Measurements from ENCODE around the gene NAP1L1. TPM values are rescaled to one million over a fixed set of nuclear protein-coding genes. Genes with fewer than 3 reads are reported as not detected.

The NAP1L1 gene
- total RNA-seq, 1 donor = 203 TPM

DNA sequence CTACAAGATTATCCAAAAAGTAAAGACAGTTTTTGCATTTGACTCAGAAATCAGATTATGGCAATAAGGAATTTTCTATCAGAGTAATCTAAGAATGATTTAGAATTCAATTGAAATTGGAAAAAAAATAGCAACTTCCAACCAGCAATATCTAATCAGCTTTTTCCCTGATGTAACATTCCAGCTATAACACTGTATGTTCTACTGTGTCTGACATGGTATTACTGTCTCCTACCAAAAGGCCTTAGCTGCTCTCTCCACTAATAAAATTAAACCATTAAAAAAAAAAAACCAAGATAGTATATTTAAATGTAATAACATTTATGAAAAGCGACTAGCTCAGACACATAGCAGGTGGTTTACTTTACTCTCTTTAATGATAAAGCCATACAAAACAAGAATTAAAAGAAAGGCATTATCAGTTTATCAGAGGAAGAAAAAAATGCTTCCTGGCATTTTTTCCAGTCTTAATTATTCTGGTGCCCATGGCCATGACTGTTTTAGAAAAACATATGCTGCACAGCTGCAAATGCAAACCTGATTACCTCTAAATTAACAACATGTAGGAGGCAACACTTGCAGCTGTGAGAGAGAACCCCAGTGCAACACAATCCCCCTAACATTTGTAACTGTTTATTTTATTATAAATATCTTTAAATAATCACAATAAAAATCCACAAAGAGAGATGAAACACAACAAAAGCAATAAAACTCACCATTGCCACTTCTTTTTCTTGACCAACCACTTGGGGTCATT, 81.7 kb downstream of the NAP1L1 start:
- DNase-seq (ENCODE audit: insufficient read length, low spot score, missing footprints) = no peak
- Histone ChIP-seq H2AFZ (ENCODE audit: low read length) (peak overlapping the region; percentile 40), H3K27ac (ENCODE audit: low read depth, low read length) (no peak overlapping the region), H4K20me1 (ENCODE audit: insufficient read depth, low read length) (no peaks in the 10 kb centered on the region), H3K27me3 (ENCODE audit: insufficient read depth, low read length) (no peaks in the 10 kb centered on the region), H3K4me3 (ENCODE audit: insufficient read depth, low read length) (no peak overlapping the region), H3K4me1 (ENCODE audit: insufficient read depth, low read length) (peaks cover 14% of the 10 kb centered on the region), H3K79me2 (ENCODE audit: insufficient read depth, low read length) (no peaks in the 10 kb centered on the region), H3K36me3 (ENCODE audit: insufficient read depth, low read length) (no peaks in the 10 kb centered on the region), H3K4me2 (ENCODE audit: insufficient read depth, low read length) (no peak overlapping the region), H3K9me3 (ENCODE audit: low read depth, low read length) (no peaks in the 10 kb centered on the region)
- no peak for TF ChIP-seq CTCF (IDR thresholded peaks at IDR 0.05; ENCODE audit: extremely low read depth, low read depth, low read length)

GRCh38 chr12:75998292-75999063, 86.0 kb downstream of the NAP1L1 start:
- DNase-seq (ENCODE audit: insufficient read length, low spot score, missing footprints) = no peak
- Histone ChIP-seq H4K20me1 (ENCODE audit: insufficient read depth, low read length) (no peaks in the 10 kb centered on the region), H3K4me1 (ENCODE audit: insufficient read depth, low read length) (peaks cover 23% of the 10 kb centered on the region), H3K79me2 (ENCODE audit: insufficient read depth, low read length) (no peaks in the 10 kb centered on the region), H3K36me3 (ENCODE audit: insufficient read depth, low read length) (no peaks in the 10 kb centered on the region), H3K9me3 (ENCODE audit: low read depth, low read length) (no peaks in the 10 kb centered on the region), H3K4me2 (ENCODE audit: insufficient read depth, low read length) (no peak overlapping the region), H2AFZ (ENCODE audit: low read length) (no peak overlapping the region), H3K27ac (ENCODE audit: low read depth, low read length) (peak overlapping the region; percentile 25), H3K4me3 (ENCODE audit: insufficient read depth, low read length) (no peak overlapping the region), H3K27me3 (ENCODE audit: insufficient read depth, low read length) (no peaks in the 10 kb centered on the region)
- no peak for TF ChIP-seq CTCF (IDR thresholded peaks at IDR 0.05; ENCODE audit: extremely low read depth, low read depth, low read length)

DNA sequence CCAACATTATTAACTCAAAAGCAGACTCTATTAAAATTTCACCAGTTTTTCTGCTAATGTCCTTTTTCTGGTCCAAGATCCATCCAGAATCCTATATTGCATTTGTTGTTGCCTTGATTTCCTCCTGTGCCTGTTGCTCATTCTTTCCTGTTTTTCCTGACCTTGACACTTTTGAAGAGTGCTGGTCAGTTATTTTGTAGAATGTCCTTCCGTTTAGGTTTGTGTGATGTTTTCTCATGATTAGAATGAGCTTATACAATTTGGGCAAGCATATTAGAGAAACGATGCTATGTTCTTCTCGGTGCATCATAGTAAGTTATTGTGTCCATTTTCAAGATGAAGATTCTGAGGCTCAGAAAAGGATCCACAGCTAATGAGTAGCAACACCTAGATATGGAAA, 86.8 kb downstream of the NAP1L1 start:
- TF ChIP-seq CTCF (IDR thresholded peaks at IDR 0.05; ENCODE audit: extremely low read depth, low read depth, low read length) = no peak
- H3K4me1 ChIP-seq (ENCODE audit: insufficient read depth, low read length) = peaks cover 23% of the 10 kb centered on the region
- no peaks in the 10 kb centered on the region for H3K79me2 ChIP-seq (ENCODE audit: insufficient read depth, low read length)
- H3K4me2 ChIP-seq (ENCODE audit: insufficient read depth, low read length) = no peak overlapping the region
- no peaks in the 10 kb centered on the region for H3K9me3 ChIP-seq (ENCODE audit: low read depth, low read length)
- no peak overlapping the region for H3K27ac ChIP-seq (ENCODE audit: low read depth, low read length)
- no peak overlapping the region for H3K4me3 ChIP-seq (ENCODE audit: insufficient read depth, low read length)
- DNase-seq (ENCODE audit: insufficient read length, low spot score, missing footprints) = no peak
- no peaks in the 10 kb centered on the region for H3K36me3 ChIP-seq (ENCODE audit: insufficient read depth, low read length)
- no peaks in the 10 kb centered on the region for H4K20me1 ChIP-seq (ENCODE audit: insufficient read depth, low read length)
- no peaks in the 10 kb centered on the region for H3K27me3 ChIP-seq (ENCODE audit: insufficient read depth, low read length)
- H2AFZ ChIP-seq (ENCODE audit: low read length) = no peak overlapping the region

- Histone ChIP-seq H3K27ac (ENCODE audit: low read depth, low read length) (peak overlapping the region; percentile 10), H3K4me3 (ENCODE audit: insufficient read depth, low read length) (no peak overlapping the region), H3K4me1 (ENCODE audit: insufficient read depth, low read length) (peaks cover 23% of the 10 kb centered on the region), H3K4me2 (ENCODE audit: insufficient read depth, low read length) (no peak overlapping the region), H4K20me1 (ENCODE audit: insufficient read depth, low read length) (no peaks in the 10 kb centered on the region), H3K36me3 (ENCODE audit: insufficient read depth, low read length) (no peaks in the 10 kb centered on the region), H3K9me3 (ENCODE audit: low read depth, low read length) (no peaks in the 10 kb centered on the region), H3K79me2 (ENCODE audit: insufficient read depth, low read length) (no peaks in the 10 kb centered on the region), H2AFZ (ENCODE audit: low read length) (peak overlapping the region; percentile 2), H3K27me3 (ENCODE audit: insufficient read depth, low read length) (no peaks in the 10 kb centered on the region)
- TF ChIP-seq CTCF (IDR thresholded peaks at IDR 0.05; ENCODE audit: extremely low read depth, low read depth, low read length) = no peak
- DNase-seq (ENCODE audit: insufficient read length, low spot score, missing footprints) = peak; percentile 23
These were observed 87.5 kb downstream of the NAP1L1 start for GRCh38 chr12:75996861-75997447.

All from osteoblast (primary cell).